Panc1 (cell line): ENCODE results near the gene RER1. TPM values are rescaled to one million over a fixed set of nuclear protein-coding genes. Genes with fewer than 3 reads are reported as not detected.

Experiments
- ATAC-seq: fragments of 200-7000 bp; cut with Tn5 transposase; 2 replicates; pipeline ENCODE4 v1.9.1; 2020; ENCODE audit warnings: mild to moderate bottlenecking, moderate library complexity
- BruUV-seq: library from RNA; stranded (reverse); fragments of 400-500 nt; replicated peaks from 2 replicates; lab custom pipeline; 2021; lab: Mats Ljungman, UMichigan
- CTCF ChIA-PET: fragments of 300-600 bp; sonication (Branson Sonifier 250); formaldehyde crosslinking; loops from one replicate; lab custom pipeline; 2022; ENCODE audit warnings: antibody characterized with exemption; lab: Charles Lee
- POLR2A ChIA-PET: fragments of 300-600 bp; sonication (Branson Sonifier 250); formaldehyde crosslinking; loops from one replicate; lab custom pipeline; 2022; ENCODE audit warnings: antibody characterized with exemption; lab: Charles Lee
- DNase-seq: peaks from one replicate; pipeline ENCODE4 v3.0.0-alpha.2; 2010; ENCODE audit warnings: low read depth, low spot score
- H3K27ac ChIP-seq: 2 replicates; pipeline ENCODE4 v1.5.1; 2011; ENCODE audit warnings: mild to moderate bottlenecking, low read length, inconsistent platforms
- H3K27me3 ChIP-seq: fragments of 200-500 bp; sonication (Bioruptor generic); 2 replicates; pipeline ENCODE4 v1.6.0; 2014; ENCODE audit warnings: low read length, inconsistent platforms; ENCODE audit not compliant: control insufficient read depth, insufficient read depth
- H3K36me3 ChIP-seq: fragments of 200-500 bp; sonication (Bioruptor generic); 2 replicates; pipeline ENCODE4 v1.5.1; 2014; ENCODE audit warnings: inconsistent platforms, mild to moderate bottlenecking, low read length, moderate library complexity; ENCODE audit not compliant: control insufficient read depth, insufficient read depth
- H3K4me1 ChIP-seq: 2 replicates; pipeline ENCODE4 v1.5.1; 2011; ENCODE audit warnings: inconsistent platforms, mild to moderate bottlenecking, low read length, moderate library complexity; ENCODE audit not compliant: control insufficient read depth, insufficient read depth
- H3K4me3 ChIP-seq, 2 experiments: 2 replicates each; pipeline ENCODE4 v1.5.1; 2011 to 2012; ENCODE audit warnings: low read depth in 2 of 2, low read length in 2 of 2, mild to moderate bottlenecking in 2 of 2, inconsistent platforms in 1 of 2, moderate library complexity in 1 of 2
- H3K9me3 ChIP-seq: fragments of 200-500 bp; sonication (Bioruptor generic); 2 replicates; pipeline ENCODE4 v1.5.1; 2014; ENCODE audit warnings: low read depth, mild to moderate bottlenecking, inconsistent platforms, low read length, moderate library complexity; ENCODE audit not compliant: control insufficient read depth, insufficient read depth
- CTCF ChIP-seq: fragments of 450-650 bp; IDR thresholded peaks from 2 replicates; pipeline ENCODE4 v1.5.1; 2017; ENCODE audit warnings: mild to moderate bottlenecking
- POLR2AphosphoS5 ChIP-seq: IDR thresholded peaks from 2 replicates; pipeline ENCODE4 v1.6.1; 2012; ENCODE audit warnings: mild to moderate bottlenecking, low read depth, low read length, moderate library complexity
- REST ChIP-seq, 2 experiments: IDR thresholded peaks; 2 replicates each; pipeline ENCODE4 v1.6.1; 2011 to 2012; ENCODE audit warnings: low read depth in 2 of 2, control low read depth in 1 of 2, low read length in 1 of 2, mild to moderate bottlenecking in 1 of 2, moderate library complexity in 1 of 2; ENCODE audit not compliant: insufficient read depth in 1 of 2
- SIN3A ChIP-seq: IDR thresholded peaks from 2 replicates; pipeline ENCODE4 v1.6.1; 2012; ENCODE audit warnings: low read depth, mild to moderate bottlenecking, low read length, moderate library complexity, borderline replicate concordance; ENCODE audit not compliant: insufficient read depth
- TCF7L2 ChIP-seq: IDR thresholded peaks from 2 replicates; pipeline ENCODE4 v1.6.1; 2011; ENCODE audit warnings: mild to moderate bottlenecking, low read depth, low read length, inconsistent platforms
- in situ Hi-C: cut with HindIII; loops from 2 replicates; pipeline ENCODE4 v1.10.0; 2016; ENCODE audit warnings: low sequenced_read_pairs, low pct_unique_long_range_greater_than_20kb
- intact Hi-C: fragments of 100-400 bp; cut with micrococcal nuclease; formaldehyde crosslinking; loops from one replicate; pipeline ENCODE4 v1.10.0; 2022; ENCODE audit not compliant: unreplicated experiment
- total RNA-seq: library from RNA; stranded (reverse); gene quantifications from one replicate; pipeline ENCODE4 v1.2.1, GENCODE V29; 2021; ENCODE audit not compliant: unreplicated experiment

RER1 gene
- total RNA-seq, 1 experiment from 2014 or later, result 235 TPM

GRCh38 chr1:2451741-2452140 lies 60.1 kb downstream of the RER1 start:
- Histone ChIP-seq H3K9me3 (no peaks in the 10 kb centered on the region), H3K27me3 (no peaks in the 10 kb centered on the region), H3K36me3 (no peaks in the 10 kb centered on the region), H3K4me3 (no peak overlapping the region), H3K27ac (peak overlapping the region; percentile 96), H3K4me1 (peaks cover 90% of the 10 kb centered on the region)
- in situ Hi-C loops, result no loop called here
- peak; percentile 83 for DNase-seq
- intact Hi-C loops, result no loop called here
- ChIA-PET POLR2A (no interaction called here), CTCF (no interaction called here)
- no TSS peak for BruUV-seq
- TF ChIP-seq REST (IDR thresholded peaks at IDR 0.05; ENCODE audit: insufficient read depth in 1 of 2, low read depth in 2 of 2, low read length in 1 of 2) (no peak), CTCF (no peak), SIN3A (0 out of 2 replicates have a peak, but pooled peaks have one; percentile 22), TCF7L2 (0 out of 2 replicates have a peak, but pooled peaks have one; percentile 31), POLR2AphosphoS5 (peak; percentile 55; the same call in 1 of the 2 replicates)
- ATAC-seq, result peak; percentile 54

GRCh38 chr1:2452201-2452931 lies 60.7 kb downstream of the RER1 start:
- ChIA-PET POLR2A (no interaction called here), CTCF (no interaction called here)
- no TSS peak for BruUV-seq
- peak; percentile 14 for ATAC-seq
- Histone ChIP-seq H3K4me1 (peaks cover 90% of the 10 kb centered on the region), H3K27ac (peak overlapping the region; percentile 95), H3K36me3 (no peaks in the 10 kb centered on the region), H3K4me3 (no peak overlapping the region), H3K9me3 (no peaks in the 10 kb centered on the region), H3K27me3 (no peaks in the 10 kb centered on the region)
- intact Hi-C loops, result no loop called here
- in situ Hi-C loops, result no loop called here
- TF ChIP-seq REST (IDR thresholded peaks at IDR 0.05; ENCODE audit: insufficient read depth in 1 of 2, low read depth in 2 of 2, low read length in 1 of 2) (peak in 1 of 2 experiments; percentile 56; a peak in 1 of 4 replicates), TCF7L2 (0 out of 2 replicates have a peak, but pooled peaks have one; percentile 0), POLR2AphosphoS5 (no peak; the same call in 1 of the 2 replicates)
- no peak for DNase-seq
